Sigmoid colon (tissue), 4 donors: Measurements from ENCODE around the gene TSPAN32.
"Not testable (repeated sequence)": the region's sequence is repeated elsewhere in the genome, so short reads cannot be mapped to it uniquely, and the experiment has no call there.

Source experiments
- CTCF ChIP-seq, 4 experiments: fragments of 450-650 bp in 3 of 4; fragments of 200-600 bp in 1 of 4; IDR thresholded peaks; one replicate each; pipeline ENCODE4 v1.5.1; 2016 to 2019; ENCODE audit warnings: antibody characterized with exemption in 4 of 4, mild to moderate bottlenecking in 3 of 4, moderate library complexity in 2 of 4
- EP300 ChIP-seq, 4 donors: sonication (generic); formaldehyde crosslinking; IDR thresholded peaks; one replicate each; pipeline ENCODE4 v1.6.1; 2017; ENCODE audit warnings: antibody characterized with exemption in 4 of 4
- POLR2A ChIP-seq, 2 donors: fragments of 450-650 bp; IDR thresholded peaks; one replicate each; pipeline ENCODE4 v1.6.1; 2016; ENCODE audit warnings: antibody characterized with exemption in 2 of 2, mild to moderate bottlenecking in 2 of 2, moderate library complexity in 2 of 2
- POLR2AphosphoS5 ChIP-seq, 4 donors: sonication (generic); formaldehyde crosslinking; IDR thresholded peaks; one replicate each; pipeline ENCODE4 v1.6.1; 2017; ENCODE audit warnings: antibody characterized with exemption in 4 of 4

GRCh38 chr11:2286350-2286749, 15.5 kb upstream of the TSPAN32 start:
- not testable (repeated sequence) for TF ChIP-seq CTCF, POLR2A, POLR2AphosphoS5, EP300 (IDR thresholded peaks at IDR 0.05)
